ENCODE data around the gene DTX1. TPM values are rescaled to one million over a fixed set of nuclear protein-coding genes. Genes with fewer than 3 reads are reported as not detected.

DTX1 gene
- total and polyA plus RNA-seq, 5 donors from 2014 or later: 0.64 to 7.8 (median 0.95) TPM

Other genes starting within 250 kb of the DTX1 start
- gene OAS1, start 149.8 kb upstream of the DTX1 start, total RNA-seq: 44.2 TPM
- 100 to 1,000 TPM in 3 of 4 donors, 10 to 100 TPM in 1; 95.4 to 115 (median 111) TPM for gene OAS1, start 149.8 kb upstream of the DTX1 start, polyA plus RNA-seq
- 36.5 TPM for gene OAS3, start 118.3 kb upstream of the DTX1 start, total RNA-seq
- 10 to 100 TPM; 12.2 to 17.7 (median 14.5) TPM for gene OAS3, start 118.3 kb upstream of the DTX1 start, polyA plus RNA-seq
- gene OAS2, start 78.2 kb upstream of the DTX1 start, total RNA-seq: 82.2 TPM
- gene OAS2, start 78.2 kb upstream of the DTX1 start, polyA plus RNA-seq: 10 to 100 TPM; 58.2 to 82.2 (median 73.4) TPM
- not detected for gene RASAL1, start 79.0 kb downstream of the DTX1 start, total RNA-seq
- gene RASAL1, start 79.0 kb downstream of the DTX1 start, polyA plus RNA-seq: under 1 TPM in 3 of 4 donors, not detected in 1; 0.42 to 0.79 (median 0.73) TPM
- 0.42 TPM for gene CFAP73, start 93.0 kb downstream of the DTX1 start, total RNA-seq
- gene CFAP73, start 93.0 kb downstream of the DTX1 start, polyA plus RNA-seq: not detected
- 75.5 TPM for gene DDX54, start 128.7 kb downstream of the DTX1 start, total RNA-seq
- gene DDX54, start 128.7 kb downstream of the DTX1 start, polyA plus RNA-seq: 10 to 100 TPM; 12.5 to 20.8 (median 17.8) TPM
- gene RITA1, start 129.0 kb downstream of the DTX1 start, total RNA-seq: 10.1 TPM
- gene RITA1, start 129.0 kb downstream of the DTX1 start, polyA plus RNA-seq: 10 to 100 TPM; 20.4 to 38.3 (median 24.2) TPM
- gene TPCN1, start 164.7 kb downstream of the DTX1 start, total RNA-seq: 44.9 TPM
- 1 to 10 TPM; 5.2 to 9.5 (median 8.4) TPM for gene TPCN1, start 164.7 kb downstream of the DTX1 start, polyA plus RNA-seq